ENCODE data around the gene IGLON5.
A peak's percentile ranks its signal among the peaks of the same experiment; 100 is the strongest.

The IGLON5 gene

DNA sequence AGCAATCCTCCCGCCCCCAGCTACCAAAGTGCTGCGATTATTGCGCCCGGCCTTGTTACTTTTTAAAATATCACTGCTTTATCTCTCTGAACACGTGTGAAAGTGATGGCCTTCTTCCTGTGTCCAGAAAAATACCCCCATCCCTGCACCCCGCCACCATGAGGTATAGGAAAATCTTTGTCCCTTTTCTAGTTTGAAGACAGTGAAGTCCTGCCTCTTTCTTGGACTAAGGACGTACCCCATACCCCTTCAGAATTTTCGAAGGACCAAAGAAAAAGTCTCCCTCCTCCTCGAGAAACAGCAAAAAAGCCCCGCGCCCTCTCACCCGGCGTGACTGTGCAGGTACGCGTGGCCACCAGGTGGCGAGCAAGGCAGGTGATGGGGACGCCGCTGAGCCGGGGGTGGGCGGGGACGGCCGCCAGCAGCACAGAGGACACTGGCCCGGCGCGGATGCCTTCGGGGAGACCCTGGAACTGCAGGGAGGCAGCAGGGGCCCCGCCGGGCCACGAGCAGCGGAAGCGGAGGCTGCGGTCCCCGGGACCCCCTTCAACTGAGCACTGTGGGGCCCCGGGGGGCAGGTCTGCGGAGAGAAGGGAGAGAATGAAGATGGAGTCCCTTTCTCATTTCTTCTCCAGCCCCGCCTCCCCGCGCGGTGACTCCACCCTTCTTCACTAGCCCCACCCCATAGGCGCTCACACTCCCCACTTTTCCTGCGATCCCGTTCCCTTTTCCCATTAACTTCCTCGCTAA, 27.3 kb downstream of the IGLON5 start:
- peak overlapping the region; percentile 53 for H3K4me3 ChIP-seq (ENCODE audit: low read depth, low read length)
- DNase-seq (ENCODE audit: low read depth), result peak; percentile 83
- TF ChIP-seq, protein P1, sequence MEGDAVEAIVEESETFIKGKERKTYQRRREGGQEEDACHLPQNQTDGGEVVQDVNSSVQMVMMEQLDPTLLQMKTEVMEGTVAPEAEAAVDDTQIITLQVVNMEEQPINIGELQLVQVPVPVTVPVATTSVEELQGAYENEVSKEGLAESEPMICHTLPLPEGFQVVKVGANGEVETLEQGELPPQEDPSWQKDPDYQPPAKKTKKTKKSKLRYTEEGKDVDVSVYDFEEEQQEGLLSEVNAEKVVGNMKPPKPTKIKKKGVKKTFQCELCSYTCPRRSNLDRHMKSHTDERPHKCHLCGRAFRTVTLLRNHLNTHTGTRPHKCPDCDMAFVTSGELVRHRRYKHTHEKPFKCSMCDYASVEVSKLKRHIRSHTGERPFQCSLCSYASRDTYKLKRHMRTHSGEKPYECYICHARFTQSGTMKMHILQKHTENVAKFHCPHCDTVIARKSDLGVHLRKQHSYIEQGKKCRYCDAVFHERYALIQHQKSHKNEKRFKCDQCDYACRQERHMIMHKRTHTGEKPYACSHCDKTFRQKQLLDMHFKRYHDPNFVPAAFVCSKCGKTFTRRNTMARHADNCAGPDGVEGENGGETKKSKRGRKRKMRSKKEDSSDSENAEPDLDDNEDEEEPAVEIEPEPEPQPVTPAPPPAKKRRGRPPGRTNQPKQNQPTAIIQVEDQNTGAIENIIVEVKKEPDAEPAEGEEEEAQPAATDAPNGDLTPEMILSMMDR (IDR thresholded peaks at IDR 0.05; ENCODE audit: low read depth, low read length), result peak; percentile 63
- TF ChIP-seq MYC (IDR thresholded peaks at IDR 0.05; ENCODE audit: low read depth, low read length) (0 out of 2 replicates have a peak, but pooled peaks have one; percentile 20), POLR2A (IDR thresholded peaks at IDR 0.05; ENCODE audit: extremely low read depth, insufficient read length) (no peak)
- TF ChIP-seq, protein P2, sequence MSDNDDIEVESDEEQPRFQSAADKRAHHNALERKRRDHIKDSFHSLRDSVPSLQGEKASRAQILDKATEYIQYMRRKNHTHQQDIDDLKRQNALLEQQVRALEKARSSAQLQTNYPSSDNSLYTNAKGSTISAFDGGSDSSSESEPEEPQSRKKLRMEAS (IDR thresholded peaks at IDR 0.05; ENCODE audit: low read depth, low read length), result peak; percentile 53; the same call in 1 of the 2 replicates

DNA sequence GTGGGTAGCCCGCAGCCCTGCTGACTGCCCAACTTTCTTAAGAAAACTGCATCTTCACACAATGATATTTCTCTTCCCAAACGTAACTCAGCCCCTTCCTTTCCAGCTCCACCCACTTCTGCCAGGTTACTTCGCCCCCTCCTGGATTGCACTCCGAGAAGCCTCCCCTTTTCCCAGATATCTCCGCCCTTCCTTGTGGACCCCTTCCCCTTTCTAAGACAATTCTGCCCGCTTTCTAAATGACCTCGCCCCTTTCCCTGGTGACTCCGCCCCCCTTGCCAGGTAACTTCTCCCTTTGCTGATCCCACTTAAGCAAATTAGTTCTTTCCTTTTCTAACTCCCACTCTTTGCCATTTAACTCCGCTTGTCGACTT, 27.9 kb downstream of the IGLON5 start:
- no peak for DNase-seq (ENCODE audit: low read depth)
- TF ChIP-seq, protein P2 (IDR thresholded peaks at IDR 0.05; ENCODE audit: low read depth, low read length), result no peak
- TF ChIP-seq, protein P1 (IDR thresholded peaks at IDR 0.05; ENCODE audit: low read depth, low read length), result no peak
- TF ChIP-seq MYC (IDR thresholded peaks at IDR 0.05; ENCODE audit: low read depth, low read length), result no peak
- no peak for TF ChIP-seq POLR2A (IDR thresholded peaks at IDR 0.05; ENCODE audit: extremely low read depth, insufficient read length)
- peak overlapping the region; percentile 53 for H3K4me3 ChIP-seq (ENCODE audit: low read depth, low read length)

DNA sequence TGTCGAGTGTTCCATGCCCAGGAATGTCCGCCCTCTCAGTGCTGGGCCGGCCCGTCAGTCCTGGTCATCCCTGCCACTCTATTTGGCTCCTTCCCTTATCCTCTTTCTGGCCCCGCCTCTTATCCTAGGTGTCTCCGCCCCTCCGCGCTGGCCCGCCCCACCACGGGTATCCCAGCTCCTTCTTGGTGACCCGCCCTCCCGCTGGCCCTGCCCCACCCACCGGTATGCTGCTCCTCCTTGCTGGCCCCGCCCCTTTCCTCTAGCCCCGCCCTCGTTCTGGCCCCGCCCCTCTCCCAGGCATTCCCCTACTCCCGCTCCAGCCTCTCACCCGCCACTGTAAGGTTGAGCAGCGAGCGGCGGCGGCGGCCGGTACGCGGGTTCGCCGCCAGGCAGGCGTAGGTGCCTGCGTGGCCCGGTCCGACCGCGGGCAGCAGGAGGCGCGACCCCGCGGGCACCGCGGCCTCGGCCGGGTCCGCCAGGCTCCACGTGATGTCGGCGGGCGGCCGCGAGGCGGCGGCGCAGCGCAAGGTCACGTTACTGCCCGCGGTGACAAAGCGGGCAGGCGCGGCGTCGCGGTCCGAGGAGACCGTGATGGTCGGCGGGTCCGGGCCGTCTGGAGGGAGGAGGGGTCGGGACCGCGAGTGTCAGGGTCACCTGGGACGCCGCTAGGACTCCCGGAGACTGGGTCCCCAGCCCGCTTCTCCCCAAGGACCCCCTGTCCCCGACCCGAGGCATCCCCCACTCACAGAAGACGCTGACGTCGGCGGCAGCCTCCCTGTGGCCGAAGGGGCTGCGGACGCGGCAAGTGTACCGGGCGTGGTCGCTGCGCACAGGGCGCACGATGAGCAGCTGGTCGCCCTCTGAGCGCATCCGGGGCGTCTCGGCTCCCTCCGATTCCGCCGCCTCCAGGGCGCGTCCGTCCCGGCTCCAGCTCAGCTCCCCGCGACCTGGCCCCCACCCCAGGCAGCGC, 28.5 kb downstream of the IGLON5 start:
- H3K4me3 ChIP-seq (ENCODE audit: low read depth, low read length), result peak overlapping the region; percentile 53
- peak; percentile 94 for DNase-seq (ENCODE audit: low read depth)
- TF ChIP-seq POLR2A (IDR thresholded peaks at IDR 0.05; ENCODE audit: extremely low read depth, insufficient read length) (no peak), MYC (IDR thresholded peaks at IDR 0.05; ENCODE audit: low read depth, low read length) (peak; percentile 71; the same call in 1 of the 2 replicates)
- TF ChIP-seq, protein P2 (IDR thresholded peaks at IDR 0.05; ENCODE audit: low read depth, low read length), result peak; percentile 70

DNA sequence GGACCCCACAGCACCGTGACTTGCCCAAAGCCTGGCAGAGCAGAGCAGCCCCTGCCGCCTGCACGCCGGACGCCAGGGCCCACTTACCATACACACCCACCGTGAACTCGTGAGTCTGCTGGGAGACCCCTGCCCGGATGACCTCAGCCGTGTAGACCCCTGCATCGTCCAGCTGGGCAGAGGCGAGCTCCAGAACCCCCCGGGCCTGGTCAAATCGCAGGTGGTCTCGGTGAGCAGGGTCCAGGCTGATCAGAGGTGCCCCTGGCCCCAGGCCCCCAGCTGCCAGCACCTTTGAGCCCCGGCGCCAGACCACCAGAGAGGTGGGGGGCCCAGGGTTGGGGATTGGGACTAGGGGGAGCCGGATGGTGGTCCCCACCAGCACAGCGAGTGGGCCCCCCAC, 29.6 kb downstream of the IGLON5 start:
- no peak overlapping the region for H3K4me3 ChIP-seq (ENCODE audit: low read depth, low read length)

DNA sequence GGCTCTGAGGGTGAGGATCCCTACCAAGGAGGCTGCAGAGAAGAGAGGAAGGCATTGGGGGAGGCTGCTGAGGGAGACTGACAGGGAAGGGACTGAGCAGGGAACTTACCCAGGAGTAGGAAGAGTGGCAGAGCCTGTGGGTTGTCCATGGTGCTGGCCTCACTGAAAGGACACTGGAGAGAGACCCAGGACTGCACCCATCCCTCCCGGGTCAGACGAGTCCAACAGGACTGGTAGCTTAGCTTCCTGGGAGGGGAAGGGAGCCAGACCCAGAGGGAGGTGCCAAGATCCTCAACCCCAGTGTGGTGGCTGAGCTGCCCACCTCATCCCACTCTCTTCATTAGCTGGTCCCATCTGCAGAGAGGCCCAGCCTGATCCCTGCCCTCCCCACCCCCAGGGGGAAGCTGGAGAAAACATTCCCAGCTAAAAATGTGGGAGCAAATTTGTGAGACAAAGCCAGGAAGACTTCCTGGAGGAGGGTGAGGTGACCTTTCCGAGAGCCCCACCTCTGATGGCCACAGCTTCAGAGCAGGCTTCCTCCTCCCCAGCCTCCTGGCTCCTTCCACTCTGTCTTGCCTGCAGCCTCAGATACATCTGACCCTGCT, 30.6 kb downstream of the IGLON5 start, which contains the start of gene VSIG10L:
Gene VSIG10L (minus strand): TSS at position 164 of the 605 bp plus-strand sequence. CDS start 15 bp downstream, at position 149.
- DNase-seq (ENCODE audit: low read depth), result no peak
- TF ChIP-seq, protein P2 (IDR thresholded peaks at IDR 0.05; ENCODE audit: low read depth, low read length), result no peak
- TF ChIP-seq, protein P1 (IDR thresholded peaks at IDR 0.05; ENCODE audit: low read depth, low read length), result no peak
- TF ChIP-seq MYC (IDR thresholded peaks at IDR 0.05; ENCODE audit: low read depth, low read length) (no peak), POLR2A (IDR thresholded peaks at IDR 0.05; ENCODE audit: extremely low read depth, insufficient read length) (no peak)
- no peak within 1 kb of the TSS for H3K4me3 ChIP-seq (ENCODE audit: low read depth, low read length)

More for the DNA sequence above, 29.6 kb downstream of the IGLON5 start:
- DNase-seq (ENCODE audit: low read depth), result no peak
- no peak for TF ChIP-seq MYC (IDR thresholded peaks at IDR 0.05; ENCODE audit: low read depth, low read length)
- TF ChIP-seq, protein P2 (IDR thresholded peaks at IDR 0.05; ENCODE audit: low read depth, low read length), result no peak
- no peak for TF ChIP-seq POLR2A (IDR thresholded peaks at IDR 0.05; ENCODE audit: extremely low read depth, insufficient read length)
- TF ChIP-seq, protein P1 (IDR thresholded peaks at IDR 0.05; ENCODE audit: low read depth, low read length), result no peak

All from NB4 (cell line).